Stomach smooth muscle (tissue), 2 donors: ENCODE measurements around the gene TANGO2.

Experiments used
- H3K27ac ChIP-seq: one replicate; pipeline ENCODE4 v1.7.0; 2013; ENCODE audit warnings: mild to moderate bottlenecking, low read length, inconsistent platforms
- H3K27me3 ChIP-seq, 2 donors: one replicate each; pipeline ENCODE4 v1.7.0; 2013; ENCODE audit warnings: low read length in 2 of 2; ENCODE audit not compliant: insufficient read depth in 2 of 2, control insufficient read depth in 1 of 2
- H3K36me3 ChIP-seq, 2 donors: one replicate each; pipeline ENCODE4 v1.7.0; 2013; ENCODE audit warnings: low read length in 2 of 2; ENCODE audit not compliant: control insufficient read depth in 2 of 2, insufficient read depth in 2 of 2
- H3K4me1 ChIP-seq: one replicate; pipeline ENCODE4 v1.7.0; 2013; ENCODE audit warnings: low read length; ENCODE audit not compliant: control insufficient read depth, insufficient read depth
- H3K4me3 ChIP-seq, 2 donors: one replicate each; pipeline ENCODE4 v1.7.0; 2013; ENCODE audit warnings: low read length in 2 of 2
- H3K9ac ChIP-seq, 2 donors: one replicate each; pipeline ENCODE4 v1.7.0; 2013; ENCODE audit warnings: low read length in 2 of 2, mild to moderate bottlenecking in 1 of 2
- H3K9me3 ChIP-seq, 2 donors: one replicate each; pipeline ENCODE4 v1.7.0; 2013; ENCODE audit warnings: low read length in 2 of 2; ENCODE audit not compliant: control insufficient read depth in 2 of 2
- donor health status: healthy.
- donor health status: Pancreatic carcinoma.

The TANGO2 gene

DNA sequence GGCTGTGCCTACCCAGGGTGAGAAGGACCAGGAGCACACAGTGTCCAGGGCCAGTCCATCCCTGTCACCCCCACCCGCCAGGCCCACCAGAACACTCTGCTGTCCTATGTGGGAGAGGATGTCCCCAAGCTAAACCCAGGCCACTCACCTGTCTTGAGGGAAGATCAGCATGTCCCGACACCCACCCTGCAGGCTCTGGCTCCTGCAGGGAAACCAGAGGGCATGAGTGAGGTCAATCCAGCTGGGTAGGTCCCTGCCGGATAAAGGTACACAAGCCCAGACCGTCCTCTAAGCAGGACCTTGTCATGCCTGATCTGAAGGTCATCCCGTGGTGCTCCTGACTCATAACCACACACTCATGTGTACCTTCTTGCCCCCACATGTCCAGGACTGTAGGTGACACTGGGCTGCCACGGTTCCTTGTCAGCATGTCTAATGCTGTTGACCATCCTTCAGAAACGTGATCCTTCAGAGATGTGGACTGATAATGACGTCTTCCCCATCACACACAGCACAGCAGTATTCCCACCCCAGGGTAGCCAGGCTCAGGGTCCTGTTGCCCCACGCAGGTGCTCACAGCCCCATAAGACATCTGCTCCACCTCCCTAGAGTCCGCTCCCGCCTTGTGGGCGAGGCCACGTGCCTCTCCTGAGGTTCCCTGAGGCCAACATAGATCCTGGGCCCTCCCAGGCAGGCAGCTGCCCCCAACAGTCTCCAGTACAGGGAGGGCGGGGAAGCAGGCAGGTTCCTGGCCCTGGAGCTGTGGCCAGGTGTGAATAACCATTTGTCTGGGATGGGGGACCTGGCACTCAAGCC is 10.4 kb upstream of the TANGO2 start:
- Histone ChIP-seq H3K27ac (no peak overlapping the region), H3K4me1 (peaks cover 11% of the 10 kb centered on the region), H3K4me3 (no peak overlapping the region), H3K36me3 (no peaks in the 10 kb centered on the region), H3K9ac (no peak overlapping the region), H3K27me3 (no peaks in the 10 kb centered on the region), H3K9me3 (no peaks in the 10 kb centered on the region)

DNA sequence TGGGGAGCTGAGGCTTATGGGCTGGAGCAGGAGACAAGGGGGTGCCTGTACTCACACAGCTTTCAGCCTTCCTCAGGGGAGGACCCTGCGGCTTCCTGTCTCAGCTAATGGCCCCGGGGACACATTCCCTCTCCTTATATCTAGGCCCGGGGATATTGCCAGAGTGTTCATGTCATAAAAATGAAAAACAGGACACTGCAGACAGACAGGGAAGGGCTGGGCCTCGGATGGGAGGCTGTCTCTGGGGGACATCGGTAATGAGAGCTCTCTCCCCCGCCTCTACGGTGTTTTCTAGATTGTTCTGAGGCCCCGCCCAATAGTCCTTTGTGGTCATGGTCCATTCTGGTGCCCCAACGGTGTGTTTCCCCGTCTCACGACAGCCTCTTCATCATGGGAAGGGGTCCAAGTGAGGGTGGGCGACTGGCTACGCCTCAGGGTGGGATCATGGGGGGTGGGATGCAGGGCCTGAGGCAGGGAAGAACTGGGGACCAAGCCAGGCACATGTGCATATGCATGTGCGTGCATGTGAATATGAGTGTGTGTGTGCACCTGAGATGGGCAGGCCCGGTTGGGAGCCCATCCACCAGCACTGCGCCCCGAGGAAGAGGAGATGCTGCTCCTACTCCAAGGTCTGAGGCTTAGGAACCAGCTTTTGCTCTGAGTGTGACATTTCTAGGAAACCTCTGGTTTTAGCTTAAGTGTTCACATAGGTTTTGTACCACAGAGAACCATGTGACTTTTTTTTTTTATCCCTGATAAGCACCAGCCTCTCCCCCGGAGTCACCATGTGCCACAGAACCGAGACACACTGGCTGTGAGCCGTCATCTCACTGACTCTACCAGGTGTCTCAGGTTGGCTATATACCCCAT is 9.6 kb upstream of the TANGO2 start:
- Histone ChIP-seq H3K9me3 (no peaks in the 10 kb centered on the region), H3K27me3 (no peaks in the 10 kb centered on the region), H3K4me1 (peaks cover 19% of the 10 kb centered on the region), H3K36me3 (no peaks in the 10 kb centered on the region), H3K9ac (no peak overlapping the region), H3K27ac (no peak overlapping the region), H3K4me3 (no peak overlapping the region)

DNA sequence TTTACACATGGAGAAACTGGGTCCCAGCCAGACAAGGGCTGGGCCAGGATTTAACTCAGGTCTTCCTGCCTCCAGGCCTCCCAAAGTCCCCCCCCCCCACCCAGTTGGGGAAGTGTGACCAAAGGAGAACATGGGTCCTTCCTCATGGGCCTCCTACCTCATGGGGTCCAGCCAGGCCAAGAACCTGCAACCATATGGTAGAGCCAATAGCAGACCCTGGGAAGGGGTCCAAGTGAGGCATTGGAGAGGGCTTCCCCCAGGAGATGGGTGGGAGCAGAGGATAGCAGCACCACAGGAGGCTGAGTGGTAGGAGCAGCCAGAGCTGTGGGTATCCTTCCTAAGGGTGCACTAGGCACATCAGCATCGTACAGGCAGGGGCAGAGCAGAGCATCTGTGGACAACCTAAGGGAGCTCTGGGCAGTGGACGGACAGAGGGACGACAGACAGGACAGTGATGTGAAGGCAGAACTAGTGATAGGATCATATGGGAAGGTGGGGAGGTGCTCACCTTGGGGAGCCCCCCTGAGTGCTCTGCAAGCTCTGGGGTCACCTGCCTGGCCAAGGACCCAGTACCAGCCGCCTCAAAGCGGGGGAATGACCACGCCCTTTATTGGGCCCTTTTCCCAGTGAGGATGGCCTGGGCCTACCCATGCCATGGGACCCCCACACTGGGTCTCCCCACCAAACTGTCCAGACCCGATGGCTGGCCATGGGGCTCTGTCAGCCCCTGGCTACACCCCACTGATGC is 8.7 kb upstream of the TANGO2 start:
- H3K9ac ChIP-seq: no peak overlapping the region
- H3K27me3 ChIP-seq: no peaks in the 10 kb centered on the region
- H3K4me1 ChIP-seq: peaks cover 24% of the 10 kb centered on the region
- H3K4me3 ChIP-seq: no peak overlapping the region
- H3K27ac ChIP-seq: no peak overlapping the region
- H3K36me3 ChIP-seq: no peaks in the 10 kb centered on the region
- no peaks in the 10 kb centered on the region for H3K9me3 ChIP-seq

- Histone ChIP-seq H3K9me3 (no peaks in the 10 kb centered on the region), H3K27ac (no peak overlapping the region), H3K36me3 (no peaks in the 10 kb centered on the region), H3K27me3 (no peaks in the 10 kb centered on the region), H3K9ac (peak overlapping the region in 1 of 2 donors; percentile 13), H3K4me3 (no peak overlapping the region), H3K4me1 (peaks cover 27% of the 10 kb centered on the region)
These were observed 8.1 kb upstream of the TANGO2 start for GRCh38 chr22:20012741-20013331.

- Histone ChIP-seq H3K9me3 (no peaks in the 10 kb centered on the region), H3K9ac (peak overlapping the region in 1 of 2 donors; percentile 13), H3K4me1 (peaks cover 27% of the 10 kb centered on the region), H3K27me3 (no peaks in the 10 kb centered on the region), H3K36me3 (no peaks in the 10 kb centered on the region), H3K4me3 (no peak overlapping the region), H3K27ac (no peak overlapping the region)
These were observed 7.5 kb upstream of the TANGO2 start for GRCh38 chr22:20013382-20013871.

GRCh38 chr22:20014526-20015186 is 6.3 kb upstream of the TANGO2 start:
- H3K4me3 ChIP-seq: no peak overlapping the region
- no peaks in the 10 kb centered on the region for H3K27me3 ChIP-seq
- H3K27ac ChIP-seq: no peak overlapping the region
- H3K4me1 ChIP-seq: peaks cover 27% of the 10 kb centered on the region
- H3K9me3 ChIP-seq: no peaks in the 10 kb centered on the region
- H3K36me3 ChIP-seq: no peaks in the 10 kb centered on the region
- H3K9ac ChIP-seq: no peak overlapping the region

DNA sequence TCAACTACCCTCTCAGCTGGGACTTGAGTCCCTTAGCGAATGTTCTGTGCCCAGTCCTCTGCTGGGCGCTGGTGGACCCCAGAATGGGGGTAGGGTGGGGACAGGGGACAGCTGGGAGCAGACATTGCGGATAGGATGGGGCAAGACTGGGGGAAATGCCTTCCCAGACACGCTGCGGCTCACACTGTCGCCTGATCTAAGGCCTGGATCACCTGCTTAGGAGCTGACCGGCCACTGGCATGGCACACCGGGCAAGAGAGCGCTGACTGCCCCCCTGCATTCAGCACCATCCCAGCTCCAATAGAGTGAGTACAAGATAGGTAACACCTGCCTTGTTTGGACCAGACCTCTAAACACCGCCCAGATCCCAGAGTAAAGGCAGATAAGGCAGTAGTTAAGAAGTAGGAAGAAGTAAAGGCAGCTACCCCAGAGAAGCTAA is 5.7 kb upstream of the TANGO2 start:
- Histone ChIP-seq H3K27ac (no peak overlapping the region), H3K4me3 (no peak overlapping the region), H3K9ac (no peak overlapping the region)

DNA sequence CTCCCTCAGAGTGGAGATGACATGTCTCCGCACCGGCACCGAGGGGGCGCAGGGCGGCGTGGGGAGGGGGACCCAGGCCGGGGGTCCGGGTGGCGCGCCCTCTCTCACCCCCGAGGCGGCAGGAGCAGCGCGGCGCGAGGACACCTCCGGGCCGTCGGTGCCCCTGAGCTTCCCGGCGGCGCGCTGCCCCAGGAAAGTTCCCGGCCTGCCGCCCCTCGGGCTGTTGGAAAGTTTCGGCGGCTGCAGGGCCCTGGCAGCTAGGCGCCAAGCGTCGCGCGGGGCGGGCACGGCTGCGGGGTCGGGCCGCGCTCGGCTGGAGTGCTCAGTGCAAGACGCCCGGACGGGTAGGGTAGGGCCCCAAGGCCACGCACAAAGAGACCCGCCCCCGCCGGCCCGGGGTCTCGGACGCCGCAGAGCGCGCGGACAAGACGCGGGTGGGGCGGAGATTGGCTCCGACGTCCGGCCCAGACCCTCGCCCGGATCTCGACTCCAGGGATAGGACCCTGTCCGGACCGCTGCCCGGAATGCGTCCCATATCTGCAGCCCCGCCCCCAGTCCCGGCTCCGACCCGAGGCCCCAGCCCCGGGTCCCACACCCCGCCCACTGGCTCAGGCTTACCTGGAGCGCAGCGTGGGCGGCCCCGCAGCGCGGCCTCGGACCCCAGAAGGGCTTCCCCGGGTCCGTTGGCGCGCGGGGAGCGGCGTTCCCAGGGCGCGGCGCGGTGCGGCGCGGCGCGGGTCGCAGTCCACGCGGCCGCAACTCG is 4.8 kb upstream of the TANGO2 start:
- no peak overlapping the region for H3K27ac ChIP-seq
- peaks cover 36% of the 10 kb centered on the region for H3K4me1 ChIP-seq
- peak overlapping the region in 1 of 2 donors; percentile 39 for H3K9ac ChIP-seq

More for the DNA sequence above, 5.7 kb upstream of the TANGO2 start:
- H3K9me3 ChIP-seq: no peaks in the 10 kb centered on the region
- H3K27me3 ChIP-seq: no peaks in the 10 kb centered on the region
- H3K4me1 ChIP-seq: peaks cover 29% of the 10 kb centered on the region
- no peaks in the 10 kb centered on the region for H3K36me3 ChIP-seq

GRCh38 chr22:20016734-20017621 is 3.9 kb upstream of the TANGO2 start, which contains the start of gene ARVCF:
TSS of gene ARVCF (minus strand) at chr22:20016823. CDS start at chr22:19990794, 26,029 bp downstream.
- Histone ChIP-seq H3K9me3 (no peaks in the 10 kb centered on the region), H3K27me3 (no peaks in the 10 kb centered on the region), H3K4me3 (peak within 1 kb of the TSS; percentile 85 to 91), H3K27ac (no peak within 1 kb of the TSS), H3K9ac (peak within 1 kb of the TSS; percentile 47 to 72), H3K36me3 (no peaks in the 10 kb centered on the region), H3K4me1 (peaks cover 43% of the 10 kb centered on the region)

More for the DNA sequence above, 4.8 kb upstream of the TANGO2 start:
- peak overlapping the region; percentile 50 to 85 for H3K4me3 ChIP-seq
- no peaks in the 10 kb centered on the region for H3K36me3 ChIP-seq
- no peaks in the 10 kb centered on the region for H3K27me3 ChIP-seq
- no peaks in the 10 kb centered on the region for H3K9me3 ChIP-seq
